HepG2 (cell line): ENCODE results near the gene UPB1. TPM values are rescaled to one million over a fixed set of nuclear protein-coding genes. Genes with fewer than 3 reads are reported as not detected.

ENCODE experiments used
- DNMT3B ChIP-seq: conservative IDR thresholded peaks from 2 replicates; pipeline ENCODE4 v1.6.1; 2016; ENCODE audit warnings: missing biosample characterization, control low read depth
- ETV6 ChIP-seq: sonication (generic); formaldehyde crosslinking; conservative IDR thresholded peaks from 2 replicates; pipeline ENCODE4 v1.4.0; 2020; ENCODE audit warnings: missing genetic modification reagents
- FOXM1 ChIP-seq: sonication (generic); formaldehyde crosslinking; IDR thresholded peaks from 2 replicates; pipeline ENCODE4 v1.5.0; 2020; ENCODE audit warnings: missing genetic modification reagents
- GMEB2 ChIP-seq: IDR thresholded peaks from 2 replicates; pipeline ENCODE4 v1.6.1; 2016; ENCODE audit warnings: missing biosample characterization, missing genetic modification reagents, low read depth
- KLF9 ChIP-seq: IDR thresholded peaks from 2 replicates; pipeline ENCODE4 v1.6.1; 2016; ENCODE audit warnings: low read depth
- MBNL3 ChIP-seq: fragments of 250-450 bp; sonication (Bioruptor Pico); conservative IDR thresholded peaks from 2 replicates; pipeline ENCODE4 v1.8.0; 2022; ENCODE audit warnings: mild to moderate bottlenecking, inconsistent platforms
- PPARG ChIP-seq: conservative IDR thresholded peaks from 2 replicates; pipeline ENCODE4 v1.6.1; 2016; ENCODE audit warnings: missing biosample characterization, missing genetic modification reagents
- SAFB2 ChIP-seq: sonication (generic); formaldehyde crosslinking; IDR thresholded peaks from 2 replicates; pipeline ENCODE4 v1.5.1; 2020; ENCODE audit warnings: missing genetic modification reagents, low read depth, mild to moderate bottlenecking, borderline replicate concordance
- SNAPC5 ChIP-seq: sonication (generic); formaldehyde crosslinking; IDR thresholded peaks from 2 replicates; pipeline ENCODE4 v1.8.1; 2023; ENCODE audit warnings: mild to moderate bottlenecking, missing genetic modification reagents, borderline replicate concordance
- ZBTB1 ChIP-seq: sonication (generic); formaldehyde crosslinking; IDR thresholded peaks from 2 replicates; pipeline ENCODE4 v1.4.0; 2020; ENCODE audit warnings: missing genetic modification reagents, borderline replicate concordance
- ZBTB49 ChIP-seq: sonication (generic); formaldehyde crosslinking; IDR thresholded peaks from 2 replicates; pipeline ENCODE4 v1.4.0; 2020; ENCODE audit warnings: missing genetic modification reagents, borderline replicate concordance
- ZFP37 ChIP-seq: sonication (generic); formaldehyde crosslinking; IDR thresholded peaks from 2 replicates; pipeline ENCODE4 v1.4.0; 2020; ENCODE audit warnings: missing genetic modification reagents, borderline replicate concordance
- ZFP41 ChIP-seq: sonication (generic); formaldehyde crosslinking; IDR thresholded peaks from 2 replicates; pipeline ENCODE4 v1.4.0; 2020; ENCODE audit warnings: mild to moderate bottlenecking, missing genetic modification reagents, borderline replicate concordance
- ZHX1 ChIP-seq: sonication (generic); formaldehyde crosslinking; IDR thresholded peaks from 2 replicates; pipeline ENCODE4 v1.8.1; 2022; ENCODE audit warnings: low read depth, mild to moderate bottlenecking, missing genetic modification reagents
- ZNF280D ChIP-seq: sonication (generic); formaldehyde crosslinking; IDR thresholded peaks from 2 replicates; pipeline ENCODE4 v1.5.1; 2020; ENCODE audit warnings: mild to moderate bottlenecking, missing genetic modification reagents
- ZNF296 ChIP-seq: sonication (generic); formaldehyde crosslinking; conservative IDR thresholded peaks from 2 replicates; pipeline ENCODE4 v1.5.0; 2020; ENCODE audit warnings: mild to moderate bottlenecking, missing genetic modification reagents
- ZNF572 ChIP-seq: sonication (generic); formaldehyde crosslinking; IDR thresholded peaks from 2 replicates; pipeline ENCODE4 v1.5.1; 2020; ENCODE audit warnings: mild to moderate bottlenecking, missing genetic modification reagents
- ZNF644 ChIP-seq: IDR thresholded peaks from 2 replicates; pipeline ENCODE4 v1.6.1; 2016; ENCODE audit warnings: low read depth
- ZNF768 ChIP-seq: sonication (generic); formaldehyde crosslinking; IDR thresholded peaks from 2 replicates; pipeline ENCODE4 v1.4.0; 2020; ENCODE audit warnings: missing genetic modification reagents
- ZNF772 ChIP-seq: sonication (generic); formaldehyde crosslinking; IDR thresholded peaks from 2 replicates; pipeline ENCODE4 v1.5.0; 2020; ENCODE audit warnings: mild to moderate bottlenecking, missing genetic modification reagents
- polyA plus RNA-seq, 8 experiments: library from polyadenylated mRNA; depleted of rRNA in 3 of 8; stranded (reverse) in 7 of 8; unstranded in 1 of 8; fragments of >200 nt; fragmentation: Illumina TruSeq in 4 of 8; extraction: Trizol in 4 of 8; gene quantifications; 2 replicates each; pipeline versions ENCODE4 v1.2.1 to v1.2.3, GENCODE V29; 2011 to 2016; ENCODE audit warnings: low read depth in 4 of 8, missing spikeins in 1 of 8, mixed read lengths in 1 of 8; ENCODE audit not compliant: insufficient read depth in 1 of 8
- total RNA-seq, 5 experiments: library from RNA; depleted of rRNA; stranded (reverse); fragments of >200 nt; fragmentation: Illumina TruSeq; extraction: Trizol; gene quantifications; 2 replicates each; pipeline ENCODE4 v1.2.3, GENCODE V29; 2016; ENCODE audit warnings: low read depth in 1 of 5

UPB1 gene
- total and polyA plus RNA-seq, 2 of the 13 experiments (the other 11 are each of a cell fraction or from before 2014, with no cell fraction given): 0.38 to 1.2 TPM

- TF ChIP-seq ZNF296 (CRISPR knock-in tag) (no peak), ZFP41 (CRISPR knock-in tag) (no peak), ETV6 (CRISPR knock-in tag) (no peak), DNMT3B (CRISPR knock-in tag) (no peak), ZNF280D (CRISPR knock-in tag) (no peak), ZFP37 (CRISPR knock-in tag) (no peak), ZNF572 (CRISPR knock-in tag) (peak; percentile 41; the same call in 1 of the 2 replicates), ZHX1 (CRISPR knock-in tag) (no peak), FOXM1 (CRISPR knock-in tag) (no peak), MBNL3 (no peak), KLF9 (no peak), ZNF772 (CRISPR knock-in tag) (peak; percentile 54; the same call in 1 of the 2 replicates), ZBTB49 (CRISPR knock-in tag) (no peak), ZBTB1 (CRISPR knock-in tag) (no peak), SAFB2 (CRISPR knock-in tag) (no peak), ZNF644 (peak; percentile 80), ZNF768 (no peak), GMEB2 (CRISPR knock-in tag) (no peak), PPARG (CRISPR knock-in tag) (peak; percentile 100), SNAPC5 (CRISPR knock-in tag) (no peak)
Observed at GRCh38 chr22:24525416-24526037, 30.4 kb downstream of the UPB1 start (continued).
